Colon (tissue), 2 donors: ENCODE measurements around the gene TDO2.
A peak's percentile ranks its signal among the peaks of the same experiment; 100 is the strongest.
"Not testable (repeated sequence)": the region's sequence is repeated elsewhere in the genome, so short reads cannot be mapped to it uniquely, and the experiment has no call there.

Experiments
- FAIRE-seq: peaks from 2 replicates; lab custom pipeline; 2012; peaks lifted over from hg19 to GRCh38; lab: Jason Lieb, UNC
- donor health status: control.
- donor health status: control.

Gene TDO2

DNA sequence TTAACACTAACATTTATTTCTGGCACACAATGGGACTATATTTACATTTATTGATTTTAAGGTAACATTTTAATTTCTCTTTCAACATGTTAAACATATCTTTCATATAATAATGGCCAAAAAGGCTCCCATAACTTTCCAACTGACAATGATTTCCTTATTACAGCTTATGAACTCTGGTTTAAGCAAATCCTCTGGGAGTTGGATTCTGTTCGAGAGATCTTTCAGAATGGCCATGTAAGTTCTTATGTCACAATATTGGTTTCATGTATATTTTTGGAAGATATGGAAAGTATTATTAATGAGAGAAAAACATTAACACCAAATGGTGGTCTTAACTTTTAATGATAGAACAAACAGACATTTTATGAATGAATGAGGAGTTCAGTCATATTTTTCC is 4.1 kb downstream of the TDO2 start:
- FAIRE-seq = no peak

DNA sequence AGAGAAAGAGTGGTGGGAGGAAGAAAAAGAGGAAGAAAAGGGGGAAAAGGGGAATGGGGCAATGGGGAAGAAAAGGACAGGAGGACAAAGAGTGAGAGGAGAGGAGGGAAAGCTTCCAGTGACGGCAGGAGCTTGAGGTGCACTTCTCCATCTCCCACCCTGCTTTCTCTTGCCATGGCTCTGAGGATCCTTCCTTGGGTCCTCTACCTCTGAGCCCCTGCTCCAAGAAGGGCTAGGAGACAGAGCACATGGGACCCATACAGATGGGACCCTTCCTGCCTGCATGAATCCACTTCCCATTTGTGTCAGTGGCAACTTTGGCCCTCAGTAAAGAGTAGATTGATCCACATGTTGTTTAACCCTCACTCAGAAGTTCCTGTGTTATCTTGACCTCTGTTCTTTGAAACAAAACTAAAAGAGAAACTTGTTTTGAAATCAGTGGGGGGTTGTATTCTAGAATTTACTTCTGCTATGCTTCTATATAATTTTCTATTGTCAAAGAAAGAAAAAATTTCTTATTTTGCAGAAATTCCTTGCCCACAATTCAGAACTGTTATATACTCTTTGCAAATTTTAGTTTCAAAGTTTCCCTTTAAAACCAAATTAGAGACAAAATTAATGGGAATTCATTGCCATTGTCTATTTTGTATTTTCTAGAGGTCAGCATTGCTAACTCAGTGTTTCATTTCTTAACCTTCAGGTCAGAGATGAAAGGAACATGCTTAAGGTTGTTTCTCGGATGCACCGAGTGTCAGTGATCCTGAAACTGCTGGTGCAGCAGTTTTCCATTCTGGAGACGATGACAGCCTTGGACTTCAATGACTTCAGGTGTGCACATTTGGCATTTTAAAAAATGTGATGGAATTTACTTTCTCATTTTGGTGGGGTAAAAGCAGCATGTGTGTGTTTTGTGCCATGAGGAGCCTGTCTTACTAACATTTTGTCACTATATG is 5.0 kb downstream of the TDO2 start:
- FAIRE-seq = no peak

DNA sequence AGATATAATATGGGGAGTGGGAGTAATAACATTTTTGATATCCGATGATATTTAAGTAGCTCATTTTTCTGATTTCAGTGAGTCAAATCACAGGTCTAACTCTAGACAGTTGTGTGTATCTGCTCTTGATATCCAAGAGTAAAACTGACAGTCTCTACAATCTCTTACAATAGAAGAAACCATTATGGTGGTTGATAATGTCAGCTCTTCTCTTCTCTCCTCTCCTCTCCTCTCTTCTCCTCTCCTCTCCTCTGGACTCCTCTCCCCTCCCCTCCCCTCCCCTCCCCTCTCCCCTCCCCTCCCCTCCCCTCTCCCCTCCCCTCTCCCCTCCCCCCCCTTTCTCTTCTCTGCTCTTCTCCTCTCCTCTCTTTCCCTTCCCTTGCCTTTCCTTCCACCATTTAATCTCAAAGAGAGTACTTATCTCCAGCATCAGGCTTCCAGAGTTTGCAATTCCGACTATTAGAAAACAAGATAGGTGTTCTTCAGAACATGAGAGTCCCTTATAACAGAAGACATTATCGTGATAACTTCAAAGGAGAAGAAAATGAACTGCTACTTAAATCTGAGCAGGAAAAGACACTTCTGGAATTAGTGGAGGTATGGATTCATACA is 6.2 kb downstream of the TDO2 start:
- FAIRE-seq = no peak

DNA sequence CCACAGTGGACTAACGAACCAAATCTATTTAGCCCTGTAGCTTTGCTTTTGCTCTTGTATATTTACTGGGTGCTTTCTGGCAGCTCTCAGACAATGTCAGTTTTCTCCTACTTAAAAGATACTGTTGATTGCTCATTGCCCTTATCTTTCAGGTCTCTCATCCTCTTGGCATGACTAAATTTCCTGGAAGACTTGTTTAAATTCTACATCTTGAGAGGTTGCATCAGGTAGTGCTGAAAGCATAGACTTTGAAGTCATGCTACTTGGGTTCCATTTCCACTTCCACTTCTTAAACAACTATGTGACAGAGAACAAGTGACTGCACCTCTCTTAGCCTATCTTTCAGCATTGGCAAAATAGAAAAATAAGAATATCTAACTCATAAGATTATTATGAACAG is 8.4 kb downstream of the TDO2 start:
- no peak for FAIRE-seq

DNA sequence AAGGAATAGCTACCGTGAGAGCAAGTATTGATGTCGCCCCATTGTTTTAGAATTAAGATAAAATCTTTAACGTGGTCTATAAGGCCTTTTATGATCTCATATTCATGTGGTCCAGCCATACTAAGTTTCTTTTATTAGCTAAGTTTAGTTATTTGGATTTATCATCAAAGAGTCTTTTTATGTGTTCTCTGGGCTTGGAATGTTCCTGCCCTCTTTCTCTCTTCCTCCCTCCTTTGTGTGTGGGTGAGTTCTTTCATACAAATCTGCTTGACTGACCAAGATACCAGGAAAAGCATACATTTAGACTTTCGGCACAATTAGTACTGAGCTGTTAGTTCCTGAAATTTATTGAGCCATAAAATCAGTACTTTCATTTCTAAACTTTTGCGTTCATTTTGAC is 11.3 kb downstream of the TDO2 start:
- FAIRE-seq = no peak

DNA sequence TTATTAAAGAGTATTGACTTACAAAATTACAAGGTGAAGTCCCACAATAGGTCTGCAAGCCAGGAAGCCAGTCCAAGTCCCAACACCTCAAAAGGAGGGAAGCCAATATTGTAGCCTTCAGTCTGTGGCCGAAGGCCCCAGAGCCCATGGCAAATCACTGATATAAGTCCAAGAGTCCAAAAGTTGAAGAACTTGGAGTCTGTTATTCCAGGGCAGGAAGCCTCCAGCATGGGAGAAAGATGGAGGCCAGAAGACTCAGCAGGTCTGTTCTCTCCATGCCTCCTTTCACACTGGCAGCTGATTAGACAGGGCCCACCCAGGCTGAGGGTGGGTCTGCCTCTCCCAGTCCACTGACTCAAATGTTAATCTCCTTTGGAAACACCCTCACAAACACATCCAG is 18.1 kb downstream of the TDO2 start:
- FAIRE-seq = no peak

DNA sequence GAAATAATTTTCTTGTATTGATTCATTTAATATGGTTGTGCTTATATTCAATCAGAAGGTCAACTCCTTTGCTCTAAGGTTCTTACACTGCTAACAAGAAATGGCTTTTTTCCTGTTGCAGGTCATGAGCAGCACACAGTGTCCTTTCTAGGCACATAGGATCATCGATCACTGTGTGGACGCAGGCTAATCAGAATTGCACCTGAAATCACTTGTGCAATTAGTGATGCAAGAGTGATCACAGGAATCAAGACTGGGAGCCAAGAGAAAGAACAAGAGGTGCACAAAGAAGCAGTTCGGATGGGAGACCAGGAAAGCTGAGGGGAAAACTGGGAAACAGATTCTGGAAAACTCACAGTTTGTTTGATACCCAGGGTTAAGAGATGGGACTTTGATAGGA is 21.1 kb downstream of the TDO2 start:
- no peak for FAIRE-seq

DNA sequence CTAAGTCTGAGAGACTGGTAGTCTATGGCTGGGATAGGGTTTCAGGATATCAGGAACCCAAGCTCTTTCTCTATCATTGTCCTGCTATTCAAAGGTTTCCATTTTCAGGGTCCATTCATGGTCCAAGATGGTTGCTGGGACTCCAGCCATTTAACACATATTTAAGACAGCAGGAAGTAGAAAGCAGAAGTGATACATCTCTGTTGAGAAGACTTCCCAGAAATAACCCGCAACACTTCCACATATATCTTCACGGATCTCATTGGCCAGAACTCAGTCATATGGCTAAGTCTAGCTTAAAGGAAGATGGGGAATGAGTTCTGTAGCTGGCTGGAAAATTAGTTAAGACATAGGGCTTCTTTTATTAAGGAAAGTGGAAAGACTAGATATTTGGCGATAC is 26.3 kb downstream of the TDO2 start:
- no peak for FAIRE-seq

DNA sequence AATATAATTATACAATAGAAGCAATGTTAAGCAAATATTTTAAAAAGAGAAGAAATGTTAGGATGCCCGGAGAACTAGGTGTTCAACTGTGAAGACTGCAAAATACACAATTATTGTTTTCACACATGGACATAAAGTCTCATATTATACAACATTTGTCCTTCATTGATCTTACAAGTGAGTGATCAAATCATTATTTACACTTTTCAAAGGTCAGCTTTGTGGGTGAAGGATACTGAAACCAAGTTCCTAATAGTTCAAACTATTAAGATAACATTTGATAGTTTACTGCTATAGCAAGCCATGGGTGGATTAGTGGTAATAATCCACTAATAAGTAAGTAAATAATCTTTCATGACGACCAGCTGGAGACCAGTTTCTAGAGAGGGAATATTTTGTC is 26.8 kb downstream of the TDO2 start:
- FAIRE-seq = no peak

DNA sequence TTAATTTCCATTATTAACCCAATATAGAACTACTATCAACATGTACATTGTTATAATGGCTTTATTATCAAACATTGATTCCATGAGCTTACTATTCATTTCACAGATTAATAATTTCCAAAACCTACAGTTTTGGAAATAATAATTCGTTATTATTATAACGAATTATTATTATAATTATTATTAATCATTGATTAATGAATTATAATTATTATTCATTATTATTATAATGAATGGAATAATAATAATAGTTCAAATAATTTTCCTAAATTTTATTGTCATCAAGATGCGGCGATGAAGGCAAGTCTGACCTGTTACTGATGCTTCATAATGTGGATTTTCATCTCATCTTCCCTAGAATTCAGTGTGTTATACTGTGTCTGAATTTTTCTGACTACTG is 28.1 kb downstream of the TDO2 start:
- FAIRE-seq = peak; percentile 75

DNA sequence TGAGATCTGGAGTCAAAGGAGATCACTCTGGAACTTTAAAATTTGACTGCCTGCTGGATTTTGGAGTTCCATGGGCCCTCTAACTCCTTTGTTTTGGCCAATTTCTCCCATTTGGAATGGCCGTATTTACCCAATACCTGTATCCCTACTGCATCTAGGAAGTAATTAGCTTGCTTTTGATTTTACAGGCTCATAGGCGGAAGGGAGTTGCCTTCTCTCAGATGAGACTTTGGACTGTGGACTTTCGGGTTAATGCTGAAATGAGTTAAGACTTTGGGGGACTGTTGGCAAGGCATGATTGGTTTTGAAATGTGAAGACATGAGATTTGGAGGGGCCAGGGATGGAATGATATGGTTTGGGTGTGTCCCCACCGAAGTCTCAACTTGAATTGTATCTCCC is 31.1 kb downstream of the TDO2 start:
- FAIRE-seq = not testable (repeated sequence)

DNA sequence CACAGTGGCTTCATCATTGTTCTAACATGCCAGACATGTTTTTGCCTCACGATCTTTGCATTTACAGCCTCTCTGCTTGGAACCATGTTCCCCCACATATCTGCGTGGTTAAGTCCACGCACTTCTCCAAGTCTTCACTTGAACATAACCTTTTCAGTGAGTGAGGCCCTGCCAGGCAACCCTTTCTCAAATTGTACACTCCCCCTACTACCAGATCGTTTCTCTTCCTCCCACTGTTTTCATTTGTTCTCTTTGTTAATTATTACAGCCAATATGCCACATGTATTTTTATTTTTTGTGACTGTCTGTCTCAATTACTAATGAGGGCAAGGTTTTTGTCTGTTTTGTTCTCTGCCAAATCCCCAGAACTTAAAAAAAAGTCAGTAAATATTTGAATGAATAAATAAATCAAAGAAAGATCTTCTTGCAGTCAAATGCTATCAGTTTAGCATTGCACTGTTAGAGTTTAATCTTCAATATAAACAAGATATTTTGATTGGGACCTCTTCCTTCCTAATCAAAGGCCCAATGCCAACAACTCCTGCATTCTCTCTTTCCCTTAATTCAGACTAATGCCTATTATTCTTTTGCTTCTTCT is 32.0 kb downstream of the TDO2 start:
- FAIRE-seq = no peak

DNA sequence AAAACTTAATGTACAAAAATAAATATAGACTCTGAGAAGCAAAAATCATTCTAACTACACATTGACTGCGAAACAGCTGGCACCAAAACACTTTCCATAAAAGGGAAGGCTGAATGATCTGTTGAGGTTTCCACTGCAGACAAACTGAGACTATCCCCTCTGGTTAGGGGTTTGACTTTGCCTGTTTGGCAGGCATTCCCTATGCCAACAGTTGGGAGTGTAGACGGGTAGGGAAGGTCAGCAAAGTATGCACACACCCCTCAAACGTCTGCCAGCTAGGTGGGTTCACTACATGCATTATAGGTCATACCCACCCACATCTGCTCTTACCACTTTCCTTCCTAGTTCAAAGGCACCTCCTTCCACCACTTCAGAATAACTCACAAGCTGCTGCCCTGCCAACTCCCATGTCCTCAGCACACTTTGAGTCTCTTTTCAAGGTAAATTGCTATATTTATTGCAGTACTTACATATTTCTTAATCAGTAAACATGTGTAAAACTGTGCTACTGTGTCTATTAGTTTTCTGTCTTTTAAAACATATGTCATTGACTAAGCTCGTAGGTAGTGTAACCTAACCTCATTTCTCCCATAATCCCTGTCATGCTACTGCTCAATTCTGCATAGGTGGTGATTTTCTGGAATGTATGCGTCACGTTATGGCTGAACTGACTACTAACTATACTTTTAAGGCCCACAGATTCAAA is 37.7 kb downstream of the TDO2 start:
- FAIRE-seq = no peak

DNA sequence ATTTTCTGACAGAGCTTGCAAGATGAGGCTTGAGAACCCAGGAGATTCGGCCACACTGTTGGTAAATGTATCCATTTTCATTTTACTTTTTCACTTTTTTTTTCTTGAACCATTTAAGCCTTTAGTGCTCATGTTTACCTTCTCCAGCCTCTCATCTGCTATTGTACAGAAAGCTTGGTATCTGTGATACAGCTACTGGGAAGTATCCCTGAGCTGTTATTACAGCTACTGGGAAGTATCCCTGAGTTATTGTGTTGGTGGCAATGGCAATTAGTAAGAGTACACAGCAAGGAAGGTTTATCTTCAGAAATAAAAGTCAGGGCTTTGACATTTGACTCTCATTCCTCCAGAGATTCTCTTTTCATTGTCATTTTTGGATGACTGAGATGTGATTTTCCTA is 38.3 kb downstream of the TDO2 start:
- FAIRE-seq = no peak

DNA sequence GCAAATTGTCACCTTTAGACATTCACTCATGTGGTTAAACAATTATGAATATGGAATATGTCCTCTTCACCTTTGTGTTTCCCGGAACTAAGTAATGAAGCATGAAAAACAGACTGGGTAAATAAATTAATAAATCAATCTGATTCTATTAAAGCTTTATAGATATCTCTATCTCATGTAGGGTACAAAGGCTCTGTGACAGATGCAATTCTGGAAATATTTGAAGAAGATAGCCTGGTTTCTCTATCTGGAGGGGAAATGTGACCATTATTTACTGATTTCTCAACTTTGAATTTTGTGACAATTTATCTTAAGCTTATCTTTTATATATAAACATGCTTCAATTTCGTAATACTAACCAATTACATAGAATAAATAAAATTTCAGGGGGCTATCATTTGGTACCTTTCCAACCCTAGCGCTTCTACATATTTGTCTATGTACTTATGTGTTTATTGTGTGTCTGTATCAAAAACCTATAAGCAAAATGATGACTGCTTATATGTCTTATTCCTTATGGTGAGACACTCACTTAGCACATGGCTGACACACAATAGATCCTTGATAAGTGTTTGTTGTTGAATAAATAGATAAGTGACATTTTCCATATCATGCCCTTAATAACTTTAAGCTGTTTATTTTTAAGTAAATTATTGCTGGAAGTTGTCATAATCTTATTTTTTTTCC is 40.3 kb downstream of the TDO2 start:
- no peak for FAIRE-seq

DNA sequence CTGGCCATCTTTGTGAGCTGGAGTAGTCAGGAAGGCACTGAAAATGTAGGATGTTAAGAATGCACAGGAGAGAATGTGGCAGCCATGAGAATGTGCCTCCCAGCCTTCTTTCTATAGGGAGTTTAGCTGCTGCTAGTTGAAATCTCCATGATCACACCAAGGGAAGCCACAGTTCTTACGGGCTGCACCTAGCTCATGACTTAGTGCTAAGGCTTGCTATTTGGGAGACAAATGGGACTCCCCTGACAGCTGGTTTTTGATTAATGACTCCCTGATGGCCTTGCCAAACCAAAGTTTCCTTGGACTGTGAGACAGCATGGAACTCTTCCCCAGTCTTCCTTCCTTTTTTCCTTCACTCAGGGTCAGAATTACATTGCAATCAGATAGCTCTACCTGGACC is 41.0 kb downstream of the TDO2 start:
- no peak for FAIRE-seq

DNA sequence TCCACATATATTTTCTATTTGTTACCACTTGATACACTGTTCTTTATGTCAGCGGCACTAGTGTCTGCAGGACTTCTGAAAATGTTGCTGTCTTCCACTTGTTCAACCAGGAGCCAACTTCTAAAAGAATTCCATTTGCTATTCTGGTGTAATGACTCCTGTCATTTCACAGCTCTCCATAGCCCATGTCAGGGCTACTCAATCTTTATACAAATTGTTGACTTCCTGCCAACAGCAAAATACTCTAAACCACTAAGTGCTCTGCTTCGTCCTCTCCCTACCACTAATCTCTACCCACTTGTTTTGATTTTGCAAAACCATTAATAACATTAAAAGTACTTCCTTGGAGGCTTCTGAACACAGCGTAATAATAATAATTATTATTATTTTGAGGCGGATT is 43.0 kb downstream of the TDO2 start:
- FAIRE-seq = no peak

DNA sequence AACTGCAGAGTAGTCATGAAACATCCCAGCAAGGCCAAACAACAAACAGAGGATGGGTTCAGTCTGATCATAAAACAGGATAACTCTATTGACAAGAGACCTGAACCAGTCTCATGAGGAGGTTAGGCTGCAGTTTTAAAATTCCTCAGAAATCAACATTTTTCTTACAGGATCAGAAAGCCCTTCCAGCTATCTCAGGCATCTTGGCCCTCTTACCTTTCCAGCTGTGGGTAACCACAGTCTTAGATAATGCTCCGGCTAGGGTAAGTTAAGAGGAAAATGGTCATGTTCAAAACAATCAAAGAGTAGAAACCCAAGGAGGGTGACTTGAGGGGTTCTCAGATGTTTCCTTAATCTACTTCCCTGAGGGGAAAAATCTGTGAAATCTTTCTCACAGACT is 45.0 kb downstream of the TDO2 start:
- no peak for FAIRE-seq

DNA sequence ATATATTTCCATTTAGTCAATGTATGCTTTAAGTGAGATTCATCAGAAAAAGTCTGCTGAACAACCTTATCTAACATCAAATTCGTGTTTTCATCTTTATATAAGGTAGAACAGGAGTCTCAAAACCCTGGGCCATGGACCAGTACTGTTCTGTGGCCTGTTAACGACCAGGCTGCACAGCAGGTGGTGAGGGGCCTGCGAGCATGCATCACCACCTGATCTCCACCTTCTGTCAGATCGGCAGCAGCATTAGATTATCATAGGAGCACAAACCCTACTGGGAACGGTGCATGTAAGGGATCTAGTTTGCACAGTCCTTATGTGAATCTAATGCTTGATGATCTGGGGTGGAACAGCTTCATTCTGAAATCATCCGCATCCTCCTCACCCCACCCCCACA is 47.0 kb downstream of the TDO2 start:
- no peak for FAIRE-seq

DNA sequence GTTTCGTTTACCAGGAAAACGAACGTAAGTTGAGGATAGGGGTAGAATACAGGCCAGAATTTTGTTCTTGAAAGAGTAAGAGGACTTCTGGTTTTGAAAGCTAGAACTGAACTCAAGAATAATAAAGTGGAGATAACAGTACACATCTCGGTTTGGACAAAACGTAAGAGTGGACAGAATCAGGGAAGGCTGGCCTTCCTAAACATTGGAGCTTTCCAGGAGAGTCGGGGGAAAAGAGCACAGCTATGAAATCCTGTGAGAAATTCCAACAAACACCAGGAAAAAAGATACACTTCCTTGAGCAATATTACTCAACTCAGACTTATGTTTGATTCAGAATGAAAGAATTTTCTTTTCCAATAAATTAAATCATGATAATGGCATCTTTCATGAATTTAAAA is 49.0 kb downstream of the TDO2 start:
- FAIRE-seq = no peak

DNA sequence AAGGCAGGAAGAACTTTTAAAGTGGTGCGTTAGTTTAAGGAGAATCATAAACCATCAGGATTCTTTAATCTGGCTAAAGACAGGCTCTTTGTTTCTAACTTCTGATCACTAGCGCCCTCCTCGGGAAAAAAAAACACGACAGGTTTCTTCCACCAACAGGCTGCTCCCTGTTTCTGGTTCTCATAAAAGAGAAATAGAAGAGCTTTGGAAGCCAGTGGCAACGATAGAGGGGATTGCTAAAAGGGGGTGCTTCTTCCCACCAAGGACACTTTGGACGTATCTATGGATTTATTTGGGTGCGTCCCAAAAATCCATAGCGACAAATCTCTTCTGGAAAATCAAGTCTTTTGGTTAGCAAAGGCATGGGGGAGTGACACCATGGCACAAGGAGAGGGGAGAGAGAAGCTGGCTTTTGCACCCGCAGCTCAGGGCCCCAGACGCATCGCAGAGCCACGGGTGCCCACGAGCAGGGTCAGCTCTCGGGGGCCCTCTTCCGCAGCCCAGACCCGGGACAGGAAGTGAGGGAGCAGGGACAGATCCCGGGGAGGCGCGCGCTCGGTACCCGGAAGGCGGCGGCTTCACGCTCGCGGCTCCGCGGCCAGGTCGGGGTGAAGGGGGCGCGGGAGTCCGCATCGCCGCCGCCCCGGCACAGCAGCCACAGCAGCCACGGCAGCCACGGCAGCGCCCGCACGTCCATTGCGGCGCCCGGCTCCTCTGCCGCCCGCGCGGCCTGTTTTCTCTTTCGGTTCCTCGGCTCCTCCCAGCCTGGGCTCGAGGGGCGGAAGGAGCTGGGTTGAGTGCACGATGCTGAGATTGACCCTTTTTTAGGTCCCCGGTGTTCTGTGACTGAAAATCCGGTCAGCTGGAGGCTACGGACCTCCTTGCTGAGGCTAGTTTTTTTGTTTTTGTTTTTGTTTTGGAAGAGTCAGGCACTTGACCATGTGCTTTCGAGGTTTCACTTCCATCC is 49.9 kb downstream of the TDO2 start, which contains the start of gene CTSO:
CTSO (minus strand) TSS at position 716 of the 967 bp plus-strand sequence; CDS start at position 697, 19 bp downstream.
- peak; percentile 68 for FAIRE-seq
